HepG2 (cell line): ENCODE results near the gene RPL35. TPM values are rescaled to one million over a fixed set of nuclear protein-coding genes. Genes with fewer than 3 reads are reported as not detected.

Source experiments
- ATAC-seq: fragments of 200-7000 bp; cut with Tn5 transposase; 3 replicates; pipeline ENCODE4 v1.9.1; 2020; ENCODE audit warnings: mild to moderate bottlenecking, moderate library complexity
- BruUV-seq: library from RNA; stranded (reverse); fragments of 400-500 nt; replicated peaks from 2 replicates; lab custom pipeline; 2021; lab: Mats Ljungman, UMichigan
- CTCF ChIA-PET: fragments of 300-600 bp; formaldehyde crosslinking; extraction: SDS; loops from one replicate; lab custom pipeline; 2021; ENCODE audit warnings: low total read pairs, inconsistent platforms, low intra/inter-chr PET ratio; lab: Yijun Ruan, JAX
- POLR2A ChIA-PET: fragments of 350-600 bp; sonication (Branson Sonifier 250); formaldehyde crosslinking; loops from one replicate; lab custom pipeline; 2020; ENCODE audit warnings: antibody characterized with exemption, inconsistent platforms; lab: Yijun Ruan, JAX
- DNase-seq: peaks from one replicate; pipeline ENCODE4 v3.0.0-alpha.2; 2015; ENCODE audit warnings: low spot score
- FAIRE-seq: peaks from 3 replicates; lab custom pipeline; 2011; peaks lifted over from hg19 to GRCh38; lab: Jason Lieb, UNC
- H2AFZ ChIP-seq: one replicate; pipeline ENCODE4 v1.6.1; 2011; ENCODE audit warnings: low read length, inconsistent platforms
- H3K27ac ChIP-seq: fragments of 300-600 bp; 3 replicates; pipeline ENCODE4 v1.8.0; 2011; ENCODE audit warnings: mixed run types, mild to moderate bottlenecking, mixed read lengths, low read length, inconsistent platforms; ENCODE audit not compliant: insufficient read depth; ENCODE audit errors: extremely low read length
- H3K27me3 ChIP-seq, 2 experiments: fragments of 200-600 bp in 1 of 2; 2 replicates in 1 of 2; 3 replicates in 1 of 2; pipeline versions ENCODE4 v1.6.0 to v1.8.0; 2011; ENCODE audit warnings: low read length in 2 of 2, mild to moderate bottlenecking in 2 of 2, moderate library complexity in 2 of 2, inconsistent platforms in 1 of 2; ENCODE audit not compliant: insufficient read depth in 2 of 2, control insufficient read depth in 1 of 2
- H3K36me3 ChIP-seq, 2 experiments: fragments of 200-600 bp in 1 of 2; replicated peaks in 1 of 2; 2 replicates in 1 of 2; 3 replicates in 1 of 2; pipeline versions ENCODE4 v1.5.1 to v1.8.0; 2011; ENCODE audit warnings: low read length in 2 of 2, inconsistent platforms in 1 of 2; ENCODE audit not compliant: insufficient read depth in 2 of 2, control insufficient read depth in 1 of 2
- H3K4me1 ChIP-seq: 2 replicates; pipeline ENCODE4 v1.5.1; 2012; ENCODE audit warnings: low read length, inconsistent platforms; ENCODE audit not compliant: insufficient read depth
- H3K4me2 ChIP-seq: 2 replicates; pipeline ENCODE4 v1.6.0; 2011; ENCODE audit warnings: low read depth, low read length, inconsistent platforms
- H3K4me3 ChIP-seq, 3 experiments: fragments of 200-600 bp in 1 of 3; sonication (generic), shearing (Covaris generic) in 1 of 3; replicated peaks in 1 of 3; 2 replicates each; pipeline ENCODE4 v1.5.1; 2011 to 2016; ENCODE audit warnings: low read length in 3 of 3, inconsistent platforms in 2 of 3, low read depth in 2 of 3, mild to moderate bottlenecking in 2 of 3, control low read depth in 1 of 3, mixed read lengths in 1 of 3; ENCODE audit not compliant: insufficient read depth in 1 of 3
- H3K79me2 ChIP-seq: one replicate; pipeline ENCODE4 v1.6.1; 2011; ENCODE audit warnings: low read length, inconsistent platforms; ENCODE audit not compliant: insufficient read depth
- H3K9ac ChIP-seq: 2 replicates; pipeline ENCODE4 v1.6.0; 2011; ENCODE audit warnings: mild to moderate bottlenecking, low read depth, low read length, inconsistent platforms; ENCODE audit not compliant: insufficient read depth
- H3K9me3 ChIP-seq: 2 replicates; pipeline ENCODE4 v1.5.1; 2012; ENCODE audit warnings: mild to moderate bottlenecking, low read length
- H4K20me1 ChIP-seq: 2 replicates; pipeline ENCODE4 v1.6.0; 2011; ENCODE audit warnings: inconsistent platforms, mild to moderate bottlenecking, low read length, moderate library complexity; ENCODE audit not compliant: insufficient read depth
- ATRX ChIP-seq: sonication (generic); formaldehyde crosslinking; IDR thresholded peaks from 2 replicates; pipeline ENCODE4 v1.4.0; 2020; ENCODE audit warnings: missing genetic modification reagents, borderline replicate concordance
- DNMT1 ChIP-seq: sonication (generic); formaldehyde crosslinking; IDR thresholded peaks from 2 replicates; pipeline ENCODE4 v1.5.1; 2020; ENCODE audit warnings: mild to moderate bottlenecking, missing genetic modification reagents
- GPN1 ChIP-seq: sonication (generic); formaldehyde crosslinking; IDR thresholded peaks from 2 replicates; pipeline ENCODE4 v1.5.1; 2020; ENCODE audit warnings: missing genetic modification reagents, borderline replicate concordance
- HOXA7 ChIP-seq: sonication (generic); formaldehyde crosslinking; IDR thresholded peaks from 2 replicates; pipeline ENCODE4 v1.8.1; 2022; ENCODE audit warnings: mild to moderate bottlenecking, missing genetic modification reagents, moderate library complexity
- PHB2 ChIP-seq: fragments of 450-650 bp; IDR thresholded peaks from 2 replicates; pipeline ENCODE4 v1.6.1; 2018; ENCODE audit not compliant: partially characterized antibody
- SP2 ChIP-seq: sonication (generic); formaldehyde crosslinking; IDR thresholded peaks from 2 replicates; pipeline ENCODE4 v1.5.1; 2020; ENCODE audit warnings: mild to moderate bottlenecking, missing genetic modification reagents
- ZBTB3 ChIP-seq: sonication (generic); formaldehyde crosslinking; IDR thresholded peaks from 2 replicates; pipeline ENCODE4 v1.4.0; 2020; ENCODE audit warnings: low read depth, mild to moderate bottlenecking, moderate library complexity, missing genetic modification reagents, borderline replicate concordance
- ZBTB34 ChIP-seq: sonication (generic); formaldehyde crosslinking; IDR thresholded peaks from 2 replicates; pipeline ENCODE4 v1.8.0; 2022; ENCODE audit warnings: mild to moderate bottlenecking, missing genetic modification reagents
- ZNF234 ChIP-seq: sonication (generic); formaldehyde crosslinking; conservative IDR thresholded peaks from 2 replicates; pipeline ENCODE4 v1.5.1; 2020; ENCODE audit warnings: mild to moderate bottlenecking, missing genetic modification reagents
- ZNF333 ChIP-seq: sonication (generic); formaldehyde crosslinking; IDR thresholded peaks from 2 replicates; pipeline ENCODE4 v1.4.0; 2020; ENCODE audit warnings: mild to moderate bottlenecking, missing genetic modification reagents, borderline replicate concordance
- ZNF564 ChIP-seq: sonication (generic); formaldehyde crosslinking; IDR thresholded peaks from 2 replicates; pipeline ENCODE4 v1.8.1; 2023; ENCODE audit warnings: mild to moderate bottlenecking, missing genetic modification reagents
- WGBS: methylation state at CpG from one replicate; pipeline ENCODE4 v1.1.6; 2017; ENCODE audit warnings: low lambda C conversion rate; 5-methylcytosine and 5-hydroxymethylcytosine counted together
- in situ Hi-C: cut with HindIII; loops from 2 replicates; pipeline ENCODE4 v1.10.0; 2017; ENCODE audit warnings: low pct_unique_long_range_greater_than_20kb; ENCODE audit not compliant: extremely low pct_ligation_motif_present
- intact Hi-C: fragments of 100-400 bp; cut with micrococcal nuclease; formaldehyde crosslinking; loops from one replicate; pipeline ENCODE4 v1.10.0; 2022; ENCODE audit not compliant: unreplicated experiment
- polyA plus RNA-seq, 8 experiments: library from polyadenylated mRNA; depleted of rRNA in 3 of 8; stranded (reverse) in 7 of 8; unstranded in 1 of 8; fragments of >200 nt; fragmentation: Illumina TruSeq in 4 of 8; extraction: Trizol in 4 of 8; gene quantifications; 2 replicates each; pipeline versions ENCODE4 v1.2.1 to v1.2.3, GENCODE V29; 2011 to 2016; ENCODE audit warnings: low read depth in 4 of 8, missing spikeins in 1 of 8, mixed read lengths in 1 of 8; ENCODE audit not compliant: insufficient read depth in 1 of 8
- total RNA-seq, 5 experiments: library from RNA; depleted of rRNA; stranded (reverse); fragments of >200 nt; fragmentation: Illumina TruSeq; extraction: Trizol; gene quantifications; 2 replicates each; pipeline ENCODE4 v1.2.3, GENCODE V29; 2016; ENCODE audit warnings: low read depth in 1 of 5

RPL35 gene
- total and polyA plus RNA-seq, 2 of the 13 experiments (the other 11 are each of a cell fraction or from before 2014, with no cell fraction given) = 2,153 to 2,935 TPM

GRCh38 chr9:124889006-124889405 lies 27.2 kb upstream of the RPL35 start:
- 97% methylated on average over 7 of the region's 13 CpGs for WGBS
- in situ Hi-C loops (no loop called here), intact Hi-C loops (no loop called here)
- H3K4me3 ChIP-seq = no peak overlapping the region
- no peak for FAIRE-seq
- TF ChIP-seq ZNF234 (no peak), ZNF333 (no peak), ATRX (CRISPR knock-in tag) (no peak), ZBTB34 (no peak)
- no peak overlapping the region for H3K4me2 ChIP-seq
- no peak overlapping the region for H3K27ac ChIP-seq
- H3K27me3 ChIP-seq = no peaks in the 10 kb centered on the region
- no peaks in the 10 kb centered on the region for H3K79me2 ChIP-seq
- H2AFZ ChIP-seq = no peak overlapping the region
- H4K20me1 ChIP-seq = no peaks in the 10 kb centered on the region
- no peak for ATAC-seq
- no peaks in the 10 kb centered on the region for H3K4me1 ChIP-seq
- no peaks in the 10 kb centered on the region for H3K9me3 ChIP-seq
- CTCF ChIA-PET = no interaction called here
- POLR2A ChIA-PET = no interaction called here
- no TSS peak for BruUV-seq
- no peak for DNase-seq
- H3K36me3 ChIP-seq = peaks cover 24 to 63% of the 10 kb centered on the region in 2 experiments; a peak in 4 of 5 replicates
- no peak overlapping the region for H3K9ac ChIP-seq

GRCh38 chr9:124887832-124888231 lies 26.1 kb upstream of the RPL35 start:
- BruUV-seq = no TSS peak
- Histone ChIP-seq H3K79me2 (no peaks in the 10 kb centered on the region), H3K4me2 (no peak overlapping the region), H3K9ac (no peak overlapping the region), H3K4me3 (no peak overlapping the region), H3K27me3 (no peaks in the 10 kb centered on the region), H4K20me1 (no peaks in the 10 kb centered on the region), H3K27ac (no peak overlapping the region), H3K9me3 (no peaks in the 10 kb centered on the region), H2AFZ (no peak overlapping the region), H3K36me3 (peaks cover 21 to 53% of the 10 kb centered on the region in 2 experiments; a peak in 4 of 5 replicates), H3K4me1 (no peaks in the 10 kb centered on the region)
- FAIRE-seq (no peak), ATAC-seq (no peak), DNase-seq (no peak)
- CTCF ChIA-PET = no interaction called here
- WGBS = 95% methylated on average over 5 of the region's 5 CpGs
- in situ Hi-C loops (no loop called here), intact Hi-C loops (no loop called here)
- TF ChIP-seq ZNF564 (CRISPR knock-in tag) (no peak), SP2 (CRISPR knock-in tag) (no peak), HOXA7 (CRISPR knock-in tag) (no peak), GPN1 (CRISPR knock-in tag) (no peak), ZBTB3 (no peak), PHB2 (no peak), DNMT1 (CRISPR knock-in tag) (no peak)
- POLR2A ChIA-PET = no interaction called here
